GM23338 (cell line): Measurements from ENCODE around the gene EMD. TPM values are rescaled to one million over a fixed set of nuclear protein-coding genes. Genes with fewer than 3 reads are reported as not detected.

Experiments
- ATAC-seq: fragments of 200-7000 bp; cut with Tn5 transposase; 3 replicates; pipeline ENCODE4 v1.9.1; 2020
- DNase-seq: peaks from one replicate; pipeline ENCODE4 v3.0.0-alpha.2; 2015; ENCODE audit warnings: low spot score
- H2AFZ ChIP-seq: fragments of 200-600 bp; sonication (generic); 2 replicates; pipeline ENCODE4 v1.8.0; 2016; ENCODE audit warnings: antibody characterized with exemption, mild to moderate bottlenecking, moderate library complexity
- H3F3A ChIP-seq: fragments of 200-600 bp; sonication (generic); replicated peaks from 2 replicates; pipeline ENCODE4 v1.8.0; 2017; ENCODE audit warnings: antibody characterized with exemption, mixed run types, low read depth
- H3K27ac ChIP-seq: fragments of 200-600 bp; sonication (generic); 2 replicates; pipeline ENCODE4 v1.6.1; 2016; ENCODE audit warnings: low read depth
- H3K27me3 ChIP-seq: fragments of 200-600 bp; sonication (generic); 2 replicates; pipeline ENCODE4 v1.8.0; 2016; ENCODE audit warnings: mild to moderate bottlenecking, mixed run types, moderate library complexity; ENCODE audit not compliant: insufficient read depth
- H3K36me3 ChIP-seq: fragments of 200-600 bp; sonication (generic); 2 replicates; pipeline ENCODE4 v1.8.0; 2016; ENCODE audit warnings: mild to moderate bottlenecking; ENCODE audit not compliant: insufficient read depth
- H3K4me1 ChIP-seq: fragments of 200-600 bp; sonication (generic); 2 replicates; pipeline ENCODE4 v1.8.0; 2016; ENCODE audit warnings: mild to moderate bottlenecking, moderate library complexity; ENCODE audit not compliant: insufficient read depth
- H3K4me2 ChIP-seq: fragments of 200-600 bp; sonication (generic); 2 replicates; pipeline ENCODE4 v1.7.1; 2017; ENCODE audit warnings: mixed run types
- H3K4me3 ChIP-seq: fragments of 200-600 bp; sonication (generic); 2 replicates; pipeline ENCODE4 v1.6.1; 2016; ENCODE audit warnings: mixed run types
- H3K79me2 ChIP-seq: fragments of 200-600 bp; sonication (generic); replicated peaks from 2 replicates; pipeline ENCODE4 v1.8.0; 2017; ENCODE audit warnings: mild to moderate bottlenecking; ENCODE audit not compliant: insufficient read depth
- H3K9me2 ChIP-seq: fragments of 200-600 bp; sonication (generic); 2 replicates; pipeline ENCODE4 v1.8.0; 2017; ENCODE audit not compliant: insufficient read depth
- H4K20me1 ChIP-seq: fragments of 200-600 bp; sonication (generic); replicated peaks from 2 replicates; pipeline ENCODE4 v1.8.0; 2017; ENCODE audit warnings: mild to moderate bottlenecking; ENCODE audit not compliant: insufficient read depth
- H3K27ac Mint-ChIP-seq: 2 replicates; pipeline ENCODE4 v1.8.0; 2020; ENCODE audit warnings: inconsistent platforms, mild to moderate bottlenecking, moderate library complexity, mixed read lengths
- H3K27me3 Mint-ChIP-seq: 3 replicates; pipeline ENCODE4 v1.8.0; 2022; ENCODE audit warnings: low read depth, mild to moderate bottlenecking, moderate library complexity, mixed read lengths, inconsistent platforms; ENCODE audit not compliant: insufficient read depth, poor library complexity
- H3K36me3 Mint-ChIP-seq: 3 replicates; pipeline ENCODE4 v1.8.0; 2021; ENCODE audit warnings: low read depth, mild to moderate bottlenecking, inconsistent platforms, moderate library complexity, mixed read lengths
- H3K4me1 Mint-ChIP-seq: 3 replicates; pipeline ENCODE4 v1.8.0; 2020; ENCODE audit warnings: mild to moderate bottlenecking, inconsistent platforms, mixed read lengths
- H3K4me3 Mint-ChIP-seq: 3 replicates; pipeline ENCODE4 v1.8.0; 2021; ENCODE audit warnings: moderate library complexity, mild to moderate bottlenecking, inconsistent platforms, mixed read lengths
- H3K9me3 Mint-ChIP-seq: 3 replicates; pipeline ENCODE4 v1.8.0; 2020; ENCODE audit warnings: moderate library complexity, mild to moderate bottlenecking, inconsistent platforms, mixed read lengths
- CREB1 ChIP-seq: fragments of 250-450 bp; sonication (Bioruptor Pico); IDR thresholded peaks from 2 replicates; pipeline ENCODE4 v1.5.0; 2020; ENCODE audit warnings: low read depth, mild to moderate bottlenecking, moderate library complexity
- CTCF ChIP-seq, 2 experiments: fragments of 200-600 bp in 1 of 2; sonication (generic) in 1 of 2; conservative IDR thresholded peaks; 2 replicates each; pipeline versions ENCODE4 v1.5.1 to v1.6.1; 2016 to 2017; ENCODE audit warnings: antibody characterized with exemption in 2 of 2, low read depth in 2 of 2, mild to moderate bottlenecking in 2 of 2, moderate library complexity in 1 of 2
- ETS1 ChIP-seq: IDR thresholded peaks from 2 replicates; pipeline ENCODE4 v1.6.1; 2016; ENCODE audit warnings: antibody characterized with exemption
- EZH2 ChIP-seq: fragments of 200-600 bp; sonication (generic); IDR thresholded peaks from one replicate; pipeline ENCODE4 v1.8.0; 2017; ENCODE audit warnings: antibody characterized with exemption, mild to moderate bottlenecking, low read depth; ENCODE audit not compliant: unreplicated experiment
- EZH2phosphoT487 ChIP-seq: fragments of 200-600 bp; sonication (generic); IDR thresholded peaks from one replicate; pipeline ENCODE4 v1.8.1; 2018; ENCODE audit warnings: antibody characterized with exemption; ENCODE audit not compliant: unreplicated experiment
- JUNB ChIP-seq: IDR thresholded peaks from one replicate; pipeline ENCODE4 v1.6.1; 2016; ENCODE audit warnings: antibody characterized with exemption; ENCODE audit not compliant: unreplicated experiment
- NANOG ChIP-seq: IDR thresholded peaks from 2 replicates; pipeline ENCODE4 v1.6.1; 2016; ENCODE audit warnings: antibody characterized with exemption, borderline replicate concordance
- POLR2AphosphoS5 ChIP-seq: IDR thresholded peaks from 2 replicates; pipeline ENCODE4 v1.6.1; 2016; ENCODE audit warnings: antibody characterized with exemption, low read depth
- REST ChIP-seq: IDR thresholded peaks from one replicate; pipeline ENCODE4 v1.6.1; 2018; ENCODE audit warnings: antibody characterized with exemption; ENCODE audit not compliant: unreplicated experiment
- STAT1 ChIP-seq: IDR thresholded peaks from one replicate; pipeline ENCODE4 v1.6.1; 2016; ENCODE audit warnings: antibody characterized with exemption; ENCODE audit not compliant: unreplicated experiment
- ZNF114 ChIP-seq: fragments of 250-450 bp; sonication (Bioruptor Pico); IDR thresholded peaks from 2 replicates; pipeline ENCODE4 v1.5.0; 2020; ENCODE audit warnings: mild to moderate bottlenecking, moderate library complexity
- ZNF331 ChIP-seq: fragments of 250-450 bp; sonication (Bioruptor Pico); IDR thresholded peaks from 2 replicates; pipeline ENCODE4 v1.5.0; 2020; ENCODE audit warnings: low read depth, mild to moderate bottlenecking, moderate library complexity
- ZNF462 ChIP-seq: fragments of 250-450 bp; sonication (Bioruptor Pico); IDR thresholded peaks from 2 replicates; pipeline ENCODE4 v1.5.0; 2020; ENCODE audit warnings: mild to moderate bottlenecking, moderate library complexity
- polyA plus RNA-seq: library from polyadenylated mRNA; unstranded; fragments of >200 nt; fragmentation: Nextera tagmentation; extraction: Ambion mirVana; gene quantifications from 2 replicates; pipeline ENCODE4 v1.2.1, GENCODE V29; 2016
- total RNA-seq: library from RNA; depleted of rRNA; stranded (reverse); fragments of >200 nt; shearing (Covaris generic); gene quantifications from 2 replicates; pipeline ENCODE4 v1.2.3, GENCODE V29; 2014

EMD gene
- total and polyA plus RNA-seq, 2 experiments from 2014 or later = 74.2 to 78.6 TPM

GRCh38 chrX:154350429-154351182 lies 28.5 kb upstream of the EMD start:
- Histone ChIP-seq H2AFZ (no peak overlapping the region), H3K79me2 (no peaks in the 10 kb centered on the region), H3K4me2 (no peak overlapping the region), H3K4me1 (no peaks in the 10 kb centered on the region), H3K36me3 (peaks cover 14% of the 10 kb centered on the region), H3K4me3 (no peak overlapping the region), H3K27me3 (no peaks in the 10 kb centered on the region), H3K27ac (no peak overlapping the region), H4K20me1 (no peaks in the 10 kb centered on the region), H3F3A (peaks cover 10% of the 10 kb centered on the region), H3K9me2 (no peaks in the 10 kb centered on the region)
- H3K36me3 Mint-ChIP-seq = peaks cover 59% of the 10 kb centered on the region
- peaks cover 8% of the 10 kb centered on the region for H3K27me3 Mint-ChIP-seq
- DNase-seq (no peak), ATAC-seq (no peak)
- H3K27ac Mint-ChIP-seq = no peak overlapping the region
- no peak overlapping the region for H3K4me3 Mint-ChIP-seq
- TF ChIP-seq NANOG = no peak
- no peak for TF ChIP-seq ETS1
- no peak for TF ChIP-seq JUNB
- TF ChIP-seq ZNF331 = no peak
- TF ChIP-seq STAT1 = no peak
- no peak for TF ChIP-seq EZH2phosphoT487
- TF ChIP-seq POLR2AphosphoS5 = no peak
- TF ChIP-seq ZNF114 (CRISPR knock-in tag) = no peak
- TF ChIP-seq ZNF462 = no peak
- no peak for TF ChIP-seq EZH2
- TF ChIP-seq CTCF (conservative IDR thresholded peaks at IDR 0.05; ENCODE audit: low read depth in 2 of 2) = no peak
- TF ChIP-seq CREB1 = no peak
- no peak for TF ChIP-seq REST
- H3K9me3 Mint-ChIP-seq = no peaks in the 10 kb centered on the region
- H3K4me1 Mint-ChIP-seq = peaks cover 5% of the 10 kb centered on the region; the same call in 2 of the 3 replicates
